HFF-Myc (cell line): ENCODE measurements around the gene GATAD1.

ENCODE experiments used
- DNase-seq: peaks from one replicate; pipeline ENCODE4 v3.0.0-alpha.2; 2011; ENCODE audit warnings: low read depth; ENCODE audit errors: extremely low read depth
- H3K4me3 ChIP-seq: replicated peaks from 2 replicates; pipeline ENCODE4 v1.5.1; 2011; ENCODE audit warnings: low read depth, mild to moderate bottlenecking, control low read depth, low read length
- CTCF ChIP-seq: IDR thresholded peaks from 2 replicates; pipeline ENCODE4 v1.5.1; 2012; ENCODE audit warnings: mild to moderate bottlenecking, low read depth, low read length, control low read depth; ENCODE audit errors: missing control alignments

GATAD1 gene

GRCh38 chr7:92447345-92448204, at the start of gene GATAD1:
Gene GATAD1 (plus strand): TSS chr7:92447482. CDS start chr7:92447730, 248 bp downstream.
- peak; percentile 85 for TF ChIP-seq CTCF
- DNase-seq: no peak
- peak within 1 kb of the TSS; percentile 89 for H3K4me3 ChIP-seq

- no peak overlapping the region for H3K4me3 ChIP-seq
These were observed 49.7 kb upstream of the GATAD1 start for GRCh38 chr7:92397542-92397941.

GRCh38 chr7:92400013-92400412, 47.3 kb upstream of the GATAD1 start:
- DNase-seq: no peak
- no peak overlapping the region for H3K4me3 ChIP-seq
- TF ChIP-seq CTCF: no peak

More at GRCh38 chr7:92397542-92397941, 49.7 kb upstream of the GATAD1 start:
- DNase-seq: no peak
- no peak for TF ChIP-seq CTCF

GRCh38 chr7:92402920-92403759, 44.1 kb upstream of the GATAD1 start:
- no peak for DNase-seq
- TF ChIP-seq CTCF: no peak
- no peak overlapping the region for H3K4me3 ChIP-seq

- H3K4me3 ChIP-seq: no peak overlapping the region
- no peak for DNase-seq
- no peak for TF ChIP-seq CTCF
These were observed 43.6 kb upstream of the GATAD1 start for GRCh38 chr7:92403760-92404074.

- no peak overlapping the region for H3K4me3 ChIP-seq
- peak; percentile 5 for TF ChIP-seq CTCF
- DNase-seq: no peak
These were observed 43.1 kb upstream of the GATAD1 start for GRCh38 chr7:92404170-92404614.
